H1 (cell line): ENCODE results near the gene RNF144A. TPM values are rescaled to one million over a fixed set of nuclear protein-coding genes. Genes with fewer than 3 reads are reported as not detected.

ENCODE experiments used
- BACH1 ChIP-seq: IDR thresholded peaks from 2 replicates; pipeline ENCODE4 v1.6.1; 2012; ENCODE audit warnings: low read length, improper control_type of control experiment
- CEBPB ChIP-seq: IDR thresholded peaks from 2 replicates; pipeline ENCODE4 v1.6.1; 2012; ENCODE audit warnings: low read depth, low read length
- JUND ChIP-seq: IDR thresholded peaks from 2 replicates; pipeline ENCODE4 v1.6.1; 2011; ENCODE audit warnings: mild to moderate bottlenecking, improper control_type of control experiment, low read length
- MAFK ChIP-seq: IDR thresholded peaks from 2 replicates; pipeline ENCODE4 v1.6.1; 2012; ENCODE audit warnings: low read depth, mild to moderate bottlenecking, improper control_type of control experiment, low read length
- polyA plus RNA-seq, 7 experiments: library from polyadenylated mRNA; depleted of rRNA in 3 of 7; stranded (reverse) in 5 of 7; unstranded in 2 of 7; fragments of >200 nt in 5 of 7; fragments of 200-250 nt in 2 of 7; gene quantifications; 1 replicate in 5 of 7; 2 replicates in 1 of 7; 4 replicates in 1 of 7; pipeline versions ENCODE4 v1.2.1 to v1.2.3, GENCODE V29; 2011 to 2013; ENCODE audit warnings: missing spikeins in 2 of 7, mixed read lengths in 2 of 7
- total RNA-seq: library from RNA; stranded (reverse); fragmentation: NEBNext Ultra II Directional; extraction: Animal tissue kit (Norgen Biotek cat#: 25700); gene quantifications from 2 replicates; pipeline ENCODE4 v1.2.1, GENCODE V29; 2021

Gene RNF144A
- total and polyA plus RNA-seq, 2 of the 8 experiments (the other 6 are each of a cell fraction or from before 2014, with no cell fraction given), result 14.0 to 15.0 TPM

DNA sequence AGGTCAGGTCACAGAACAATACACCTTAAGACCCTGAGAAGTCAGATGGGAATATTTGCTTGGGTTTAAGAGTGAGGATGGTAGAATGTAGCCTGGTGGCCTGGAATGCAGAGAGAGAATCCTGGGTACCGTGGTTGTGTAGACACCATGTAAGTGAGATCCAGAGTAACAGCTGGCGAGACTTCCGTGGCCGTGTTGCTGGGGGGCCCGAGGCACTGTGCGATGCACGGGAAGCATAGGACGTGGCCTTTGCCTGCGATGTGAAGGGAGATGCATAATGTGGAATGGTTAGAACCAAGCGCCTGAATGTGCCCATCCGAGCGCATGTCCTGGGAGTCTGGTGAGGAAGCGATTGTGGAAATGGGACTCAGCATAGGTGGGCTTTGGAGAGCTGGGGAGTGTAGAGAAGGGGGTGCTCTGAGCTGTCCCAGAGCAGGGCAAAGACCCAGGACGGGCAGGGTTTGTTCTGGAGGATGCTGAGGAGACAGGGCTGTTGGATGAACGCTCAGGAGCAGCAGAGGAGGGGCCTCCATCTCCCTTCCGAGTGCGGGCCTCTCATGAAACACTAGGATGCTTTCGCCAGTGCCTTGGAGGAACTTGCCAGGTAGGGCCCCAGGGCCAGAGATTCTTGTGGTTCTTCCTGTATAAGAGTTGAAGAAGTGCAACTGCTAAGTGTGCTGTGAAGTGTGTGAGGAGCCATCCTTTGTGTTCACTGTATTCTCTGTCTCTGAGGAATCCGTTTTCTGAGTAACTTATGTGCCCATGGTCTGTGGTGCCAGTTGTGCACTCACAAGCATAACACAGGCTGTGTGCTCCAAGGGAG lies 7.1 kb downstream of the RNF144A start (continued):
- no peak for TF ChIP-seq JUND
- TF ChIP-seq MAFK, result no peak
- no peak for TF ChIP-seq BACH1
- TF ChIP-seq CEBPB, result no peak
- TF ChIP-seq, all 59 proteins: peak for 0
